Kidney epithelial cell (primary cell): Measurements from ENCODE around the gene LRBA. TPM values are rescaled to one million over a fixed set of nuclear protein-coding genes. Genes with fewer than 3 reads are reported as not detected.
"Not testable (repeated sequence)": the region's sequence is repeated elsewhere in the genome, so short reads cannot be mapped to it uniquely, and the experiment has no call there.

ENCODE experiments used
- DNase-seq: peaks from one replicate; pipeline ENCODE4 v3.0.0-alpha.2; 2010; ENCODE audit warnings: low read depth
- H3K27me3 ChIP-seq: 2 replicates; pipeline ENCODE4 v1.6.0; 2011; ENCODE audit warnings: low read length; ENCODE audit not compliant: control insufficient read depth, insufficient read depth
- H3K36me3 ChIP-seq: 2 replicates; pipeline ENCODE4 v1.5.1; 2011; ENCODE audit warnings: low read length; ENCODE audit not compliant: control insufficient read depth, insufficient read depth
- H3K4me3 ChIP-seq: 2 replicates; pipeline ENCODE4 v1.5.1; 2011; ENCODE audit warnings: low read depth, mild to moderate bottlenecking, control low read depth, low read length
- CTCF ChIP-seq: IDR thresholded peaks from 2 replicates; pipeline ENCODE4 v1.5.1; 2011; ENCODE audit warnings: mild to moderate bottlenecking, moderate library complexity, low read length, control low read depth, inconsistent platforms; ENCODE audit not compliant: insufficient read depth, poor library complexity, severe bottlenecking
- total RNA-seq: library from RNA; depleted of rRNA; stranded (reverse); fragments of >200 nt; gene quantifications from 2 replicates; pipeline ENCODE4 v1.2.3, GENCODE V29; 2015

LRBA gene
- total RNA-seq, 1 donor from 2014 or later: 85.2 TPM

GRCh38 chr4:150679018-150679764 is 335.9 kb downstream of the LRBA start:
- no peak for TF ChIP-seq CTCF
- no peak for DNase-seq
- Histone ChIP-seq H3K4me3 (no peak overlapping the region), H3K36me3 (no peaks in the 10 kb centered on the region), H3K27me3 (no peaks in the 10 kb centered on the region)

GRCh38 chr4:150673793-150674192 is 341.3 kb downstream of the LRBA start:
- Histone ChIP-seq H3K4me3 (no peak overlapping the region), H3K27me3 (no peaks in the 10 kb centered on the region), H3K36me3 (no peaks in the 10 kb centered on the region)
- DNase-seq: no peak
- TF ChIP-seq CTCF: no peak

- DNase-seq: no peak
- Histone ChIP-seq H3K27me3 (no peaks in the 10 kb centered on the region), H3K4me3 (no peak overlapping the region), H3K36me3 (no peaks in the 10 kb centered on the region)
- no peak for TF ChIP-seq CTCF
Measured at GRCh38 chr4:150668824-150669223, 346.3 kb downstream of the LRBA start.

GRCh38 chr4:150664935-150665334 is 350.1 kb downstream of the LRBA start:
- no peaks in the 10 kb centered on the region for H3K36me3 ChIP-seq
- no peaks in the 10 kb centered on the region for H3K27me3 ChIP-seq
- no peak for TF ChIP-seq CTCF
- peak; percentile 38 for DNase-seq
- H3K4me3 ChIP-seq: no peak overlapping the region

GRCh38 chr4:150662686-150663085 is 352.4 kb downstream of the LRBA start:
- no peak overlapping the region for H3K4me3 ChIP-seq
- TF ChIP-seq CTCF: no peak
- no peak for DNase-seq
- H3K27me3 ChIP-seq: no peaks in the 10 kb centered on the region
- H3K36me3 ChIP-seq: no peaks in the 10 kb centered on the region

GRCh38 chr4:150661551-150661950 is 353.5 kb downstream of the LRBA start:
- not testable (repeated sequence) for H3K36me3 ChIP-seq, H3K4me3 ChIP-seq, DNase-seq

GRCh38 chr4:150658258-150658657 is 356.8 kb downstream of the LRBA start:
- H3K27me3 ChIP-seq, H3K36me3 ChIP-seq, H3K4me3 ChIP-seq, DNase-seq: not testable (repeated sequence)

More at GRCh38 chr4:150661551-150661950, 353.5 kb downstream of the LRBA start:
- H3K27me3 ChIP-seq: not testable (repeated sequence)
